Measurements from ENCODE around the gene GAK.
"Not testable (repeated sequence)": the region's sequence is repeated elsewhere in the genome, so short reads cannot be mapped to it uniquely, and the experiment has no call there.

The GAK gene

GRCh38 chr4:825971-826330 is 106.2 kb downstream of the GAK start, which contains the start of gene CPLX1:
Gene CPLX1, minus strand, starts transcription at chr4:826129. Its CDS starts 1,607 bp downstream, at chr4:824522.
- peak; percentile 15 for DNase-seq

DNA sequence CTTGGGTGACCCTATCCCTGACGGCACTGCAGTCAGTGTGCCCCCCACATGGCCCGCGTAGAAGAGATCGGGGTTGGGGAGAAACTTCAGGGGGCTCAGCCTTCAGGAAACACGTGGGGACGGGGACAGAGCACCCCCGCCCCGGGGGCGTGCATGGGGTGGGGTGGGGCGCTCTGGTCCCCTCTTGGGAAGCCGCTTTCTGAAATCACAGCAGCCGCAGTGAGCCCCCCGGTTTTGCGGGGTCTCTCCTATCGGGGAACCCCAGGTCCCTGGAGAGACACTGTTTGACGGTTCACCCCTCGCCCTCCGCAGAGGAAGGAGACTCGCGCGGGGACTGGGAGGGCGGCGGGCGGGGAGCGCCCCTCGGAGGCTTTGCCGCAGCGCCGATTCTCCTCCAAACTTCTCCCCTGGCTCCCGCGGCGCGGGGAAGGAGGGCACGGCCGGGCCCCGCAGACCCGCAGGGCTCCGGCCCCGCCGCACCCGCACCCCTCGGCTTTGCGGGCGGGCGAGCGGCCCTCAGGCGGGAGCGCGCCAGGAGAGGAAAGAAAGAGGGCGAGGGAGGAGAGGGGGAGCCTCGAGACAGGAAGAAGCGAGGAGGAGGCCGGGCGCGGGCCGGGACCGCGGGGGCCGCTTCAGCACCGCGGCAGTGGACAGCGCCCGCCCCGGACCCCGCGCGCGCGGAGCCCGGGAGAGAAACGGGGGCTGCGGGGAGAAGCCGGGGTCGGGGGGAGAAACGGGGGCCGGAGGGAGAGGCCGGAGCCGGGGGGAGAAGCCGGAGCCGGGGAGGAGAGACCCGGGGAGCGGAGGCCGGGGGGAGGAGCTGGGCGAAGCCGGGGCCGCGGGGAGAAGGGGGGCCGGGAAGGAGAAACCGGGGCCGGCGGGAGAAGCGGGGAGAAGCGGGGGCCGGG is 106.8 kb downstream of the GAK start:
- peak; percentile 19 for DNase-seq

- DNase-seq = no peak
Measured at GRCh38 chr4:824461-825062, 107.6 kb downstream of the GAK start.

- DNase-seq = no peak
Measured at GRCh38 chr4:823761-824460, 108.2 kb downstream of the GAK start.

DNA sequence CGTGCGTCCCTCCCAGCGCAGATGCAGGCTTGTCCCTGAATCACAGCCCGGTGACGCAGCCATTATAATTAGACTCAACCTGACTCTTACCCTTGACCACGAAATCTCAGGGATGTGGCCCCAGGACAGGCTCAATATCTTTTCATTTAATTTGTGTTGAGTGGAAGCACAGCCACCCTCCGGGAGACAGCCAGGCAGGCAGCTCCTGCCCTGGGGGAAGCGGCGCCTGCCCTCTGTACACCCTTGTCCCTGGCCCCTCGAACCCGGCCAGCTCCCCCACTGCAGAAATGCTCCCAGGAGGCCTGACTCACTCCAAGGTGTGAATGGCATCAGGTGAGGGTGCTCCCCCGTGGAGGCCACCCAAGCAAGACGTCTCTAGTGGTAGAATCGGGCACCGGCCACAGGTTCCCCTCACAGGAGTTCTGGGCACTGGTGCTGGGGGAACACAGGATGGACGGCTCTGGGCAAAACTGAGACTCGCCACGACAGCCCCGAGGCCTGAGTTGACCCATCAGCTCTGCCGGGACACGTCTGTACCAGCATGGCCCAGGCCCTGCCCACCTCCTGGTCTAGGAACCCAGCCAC is 108.8 kb downstream of the GAK start:
- DNase-seq = no peak

DNA sequence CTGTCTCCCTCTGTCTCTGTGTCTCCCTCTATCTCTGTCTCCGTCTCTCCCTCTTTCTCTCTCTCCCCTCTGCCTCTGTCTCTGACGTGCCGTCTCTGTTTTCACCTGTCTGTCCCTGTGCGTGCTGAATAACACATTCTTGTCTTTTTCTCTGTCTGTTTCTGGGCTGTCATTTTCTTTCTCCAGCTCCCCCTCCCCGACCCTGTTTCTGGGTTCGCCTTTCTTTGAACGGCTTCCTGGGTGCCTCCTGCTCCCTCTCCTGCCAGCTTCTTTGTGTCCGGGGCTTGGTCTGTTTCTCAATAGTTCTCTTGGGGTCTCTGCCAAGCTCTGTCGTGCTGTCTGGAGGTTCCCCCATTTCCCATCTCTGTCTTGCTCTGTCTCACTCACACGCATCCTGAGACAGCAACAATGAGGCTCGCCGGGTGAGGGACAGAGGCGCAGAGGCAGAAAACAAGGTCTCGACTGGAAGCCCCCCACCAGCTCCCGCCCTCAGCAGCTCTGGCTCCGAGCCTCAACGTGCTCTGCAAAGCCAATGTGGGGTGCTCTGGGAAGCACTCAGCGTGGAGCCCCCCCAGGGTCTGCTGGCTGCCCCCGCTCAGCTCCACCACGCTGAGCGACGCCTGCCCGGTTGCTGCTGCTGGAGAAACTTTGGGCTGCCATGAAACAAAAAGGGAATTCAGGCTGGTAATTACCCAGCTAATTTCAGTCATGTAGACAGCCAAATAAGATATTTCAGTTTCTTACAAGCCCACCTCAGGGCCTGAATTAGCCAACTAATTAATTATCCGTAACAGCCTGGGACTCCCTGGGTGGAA is 109.5 kb downstream of the GAK start:
- no peak for DNase-seq

DNA sequence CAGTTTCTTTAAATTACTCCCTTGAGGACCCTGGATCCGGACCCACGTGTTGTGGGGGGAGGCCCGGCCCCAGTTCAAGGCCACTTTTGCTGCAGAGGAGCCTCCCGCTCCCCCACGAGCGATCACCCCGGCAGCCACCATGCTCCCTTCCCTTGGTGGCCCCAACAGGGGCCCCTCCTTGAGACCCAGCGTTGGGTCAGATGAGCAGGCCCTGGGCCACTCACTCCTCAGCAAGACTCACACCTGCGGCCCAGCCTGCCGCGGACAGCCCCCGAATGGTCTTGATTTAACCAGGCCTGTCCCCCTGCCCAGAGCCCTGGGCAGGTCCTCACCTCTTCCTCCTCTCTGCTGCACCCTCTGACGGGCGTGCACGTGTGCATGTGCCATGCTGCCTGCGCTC is 110.5 kb downstream of the GAK start:
- DNase-seq = no peak

GRCh38 chr4:821181-821591 is 110.9 kb downstream of the GAK start:
- no peak for DNase-seq

DNA sequence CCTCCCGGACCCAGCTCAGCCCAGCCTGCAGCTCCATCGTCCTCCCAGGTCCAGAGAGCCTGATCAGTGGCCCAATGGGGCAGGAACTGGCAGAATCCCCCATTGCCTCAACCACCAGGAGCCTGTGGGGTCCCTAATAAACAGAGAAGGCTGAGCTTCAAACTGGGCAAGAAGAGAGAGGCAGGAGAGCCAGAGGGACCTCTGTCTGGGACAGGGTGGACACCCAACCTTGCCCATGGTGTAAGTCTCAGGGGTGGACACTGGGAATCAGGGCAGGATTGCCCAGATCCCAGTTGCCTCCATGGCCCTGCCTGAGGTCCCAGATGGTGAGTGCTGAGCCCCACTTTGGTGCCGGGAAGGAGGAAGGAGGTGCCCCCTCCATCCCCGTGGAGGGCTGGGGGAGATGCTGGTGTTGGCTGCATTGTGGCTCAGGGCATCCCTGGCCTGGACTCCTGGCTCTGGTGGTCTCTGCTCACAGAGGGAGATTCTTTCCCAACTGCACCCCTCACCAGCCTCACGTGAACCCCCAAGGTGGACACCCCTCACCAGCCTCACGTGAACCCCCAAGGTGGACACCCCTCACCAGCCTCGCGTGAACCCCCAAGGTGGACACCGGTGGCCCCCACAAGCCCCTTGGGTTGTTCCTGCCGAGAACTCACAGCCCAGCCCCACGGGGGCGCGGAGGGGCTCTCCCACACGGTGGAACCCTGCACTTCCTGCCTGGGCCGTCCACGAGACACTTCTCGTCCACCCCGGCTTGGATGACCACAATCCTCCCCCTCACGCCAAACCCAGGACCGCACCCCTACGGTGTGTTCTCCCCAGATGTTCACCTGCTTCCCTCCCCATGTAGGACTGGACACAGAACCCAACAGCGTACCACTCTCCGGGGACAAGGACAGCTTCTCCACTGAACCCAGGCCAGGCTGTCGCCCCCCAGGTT is 111.6 kb downstream of the GAK start:
- no peak for DNase-seq

- no peak for DNase-seq
Measured at GRCh38 chr4:819401-820229, 112.5 kb downstream of the GAK start.

GRCh38 chr4:818106-818921 is 113.8 kb downstream of the GAK start:
- DNase-seq = no peak

- DNase-seq = no peak
Measured at GRCh38 chr4:815464-816146, 116.5 kb downstream of the GAK start.

DNA sequence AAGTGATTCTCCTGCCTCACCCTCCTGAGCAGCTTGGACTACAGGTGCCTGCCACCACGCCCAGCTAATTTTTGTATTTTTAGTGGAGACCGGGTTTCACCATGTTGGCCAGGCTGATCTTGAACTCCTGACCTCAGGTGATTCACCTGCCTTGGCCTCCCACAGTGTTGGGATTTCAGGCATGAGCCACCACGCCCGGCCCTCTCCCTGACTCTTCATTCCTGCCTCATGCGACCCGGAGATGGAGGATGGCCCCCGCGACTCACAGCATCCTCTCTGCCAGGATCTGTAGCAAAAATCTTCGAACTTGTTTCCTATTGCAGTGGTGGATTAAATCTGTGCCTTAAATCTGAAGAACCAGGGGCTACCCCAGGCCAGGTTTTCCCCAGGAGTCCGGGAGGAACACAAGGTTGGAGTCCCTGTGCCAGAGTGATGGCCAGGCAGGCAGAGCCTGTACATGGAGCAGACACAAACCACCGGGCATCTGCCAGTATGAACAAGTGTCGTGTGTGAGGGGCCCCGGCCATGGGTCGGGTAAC is 117.7 kb downstream of the GAK start:
- DNase-seq = no peak

DNA sequence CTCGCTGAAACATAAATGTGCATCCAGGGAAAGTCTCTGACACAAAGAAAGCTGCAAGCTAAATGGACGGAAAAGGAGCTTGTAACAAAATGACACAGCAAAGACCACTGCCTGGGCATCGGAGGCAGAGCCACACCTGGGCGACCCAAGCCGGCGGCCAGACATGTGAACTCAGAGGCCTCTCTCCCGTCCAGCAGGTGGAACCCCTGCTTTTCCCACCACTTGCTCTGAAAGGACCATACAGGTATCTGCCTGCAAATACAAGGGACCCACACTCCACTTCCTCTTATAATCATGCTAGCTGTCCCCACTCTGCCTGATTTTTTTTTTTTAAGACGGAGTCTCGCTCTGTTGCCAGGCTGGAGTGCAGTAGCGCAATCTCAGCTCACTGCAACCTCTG is 118.2 kb downstream of the GAK start:
- no peak for DNase-seq

DNA sequence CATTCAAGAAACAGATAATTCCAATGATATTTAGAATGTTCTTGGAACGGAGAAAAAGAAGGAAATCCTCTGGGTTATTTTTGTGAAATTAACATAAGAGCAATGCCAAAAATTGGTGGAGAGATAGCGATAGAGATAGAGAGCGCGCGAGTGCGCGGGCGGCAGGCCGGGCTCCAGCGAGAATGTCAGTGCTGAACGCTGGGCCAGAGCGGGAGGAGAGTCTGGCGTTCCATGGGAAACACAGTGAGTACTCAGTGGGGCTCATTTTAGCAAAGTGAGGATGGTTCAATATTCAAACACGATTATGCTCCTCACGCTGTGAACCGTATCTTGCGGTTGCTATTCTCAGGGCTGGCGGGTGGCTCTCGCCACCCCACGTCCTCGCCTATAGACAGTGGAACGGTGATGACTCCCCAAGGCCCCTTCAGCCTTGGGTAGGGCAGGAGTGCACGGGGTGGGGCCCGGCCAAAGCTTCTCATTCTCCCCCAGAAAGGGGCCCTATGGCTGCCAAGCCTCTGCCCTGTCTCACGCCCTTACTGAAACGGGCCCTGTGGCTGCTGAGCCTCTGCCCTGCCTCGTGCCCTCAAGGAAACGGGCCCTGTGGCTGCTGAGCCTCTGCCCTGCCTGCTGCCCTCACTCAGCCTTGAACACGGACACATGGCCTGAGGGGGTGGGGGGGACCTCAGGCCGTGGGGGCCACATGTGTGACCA is 123.1 kb downstream of the GAK start:
- no peak for DNase-seq

GRCh38 chr4:807792-808191 is 124.3 kb downstream of the GAK start:
- DNase-seq = no peak

DNA sequence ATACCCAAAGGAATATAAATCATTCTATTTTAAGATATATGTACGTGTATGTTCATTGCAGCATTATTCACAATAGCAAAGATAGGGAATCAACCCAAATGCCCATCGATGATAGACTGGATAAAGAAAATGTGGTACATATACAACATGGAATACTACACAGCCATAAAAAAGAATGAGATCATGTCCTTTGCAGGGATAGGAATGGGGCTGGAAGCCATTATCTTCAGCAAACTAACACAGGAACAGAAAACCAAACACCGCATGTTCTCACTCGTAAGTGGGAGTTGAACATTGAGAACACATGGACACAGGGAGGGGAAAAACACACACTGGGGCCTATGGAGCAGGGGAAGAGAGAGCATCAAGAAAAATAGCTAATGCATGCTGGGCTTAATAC is 125.1 kb downstream of the GAK start:
- not testable (repeated sequence) for DNase-seq

DNA sequence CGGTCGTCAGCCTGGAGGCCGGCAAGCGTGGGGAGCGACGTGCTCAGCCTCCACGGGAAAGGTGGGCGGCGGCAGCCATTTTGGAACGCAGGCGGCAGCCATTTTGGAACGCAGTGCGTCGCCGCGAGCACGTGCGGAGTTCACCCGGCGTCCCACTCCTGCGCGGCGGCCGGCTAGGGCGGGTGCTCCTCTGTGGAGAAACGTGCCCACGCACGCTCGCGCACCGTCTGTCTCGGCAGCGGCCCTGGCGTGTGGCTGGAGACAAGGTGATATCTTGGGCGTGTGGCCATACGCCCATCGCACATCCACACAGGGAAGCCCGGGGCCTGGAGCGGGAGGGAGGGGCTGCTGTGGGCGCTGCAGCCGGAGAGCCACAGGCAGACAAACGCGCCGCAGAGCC is 127.3 kb downstream of the GAK start:
- DNase-seq = no peak

Measured in EL (cell line).